Cardiac septum (tissue), 1 donor: ENCODE measurements around the gene HMCN1. TPM values are rescaled to one million over a fixed set of nuclear protein-coding genes. Genes with fewer than 3 reads are reported as not detected.

Experiments
- DNase-seq: peaks from one replicate; pipeline ENCODE4 v3.0.0-alpha.2; 2020; ENCODE audit warnings: low spot score
- intact Hi-C: fragments of 100-400 bp; cut with DNase I; formaldehyde crosslinking; loops from one replicate; pipeline ENCODE4 v1.14.0; 2022
- total RNA-seq: library from RNA; stranded (reverse); fragmentation: NEBNext Ultra II Directional; extraction: Animal tissue kit (Norgen Biotek cat#: 25700); gene quantifications from one replicate; pipeline ENCODE4 v1.2.1, GENCODE V29; 2021
- donor health status: DM: no; HTN: no; CAD: no.

The HMCN1 gene
- total RNA-seq, 1 donor from 2014 or later = 7.3 TPM

DNA sequence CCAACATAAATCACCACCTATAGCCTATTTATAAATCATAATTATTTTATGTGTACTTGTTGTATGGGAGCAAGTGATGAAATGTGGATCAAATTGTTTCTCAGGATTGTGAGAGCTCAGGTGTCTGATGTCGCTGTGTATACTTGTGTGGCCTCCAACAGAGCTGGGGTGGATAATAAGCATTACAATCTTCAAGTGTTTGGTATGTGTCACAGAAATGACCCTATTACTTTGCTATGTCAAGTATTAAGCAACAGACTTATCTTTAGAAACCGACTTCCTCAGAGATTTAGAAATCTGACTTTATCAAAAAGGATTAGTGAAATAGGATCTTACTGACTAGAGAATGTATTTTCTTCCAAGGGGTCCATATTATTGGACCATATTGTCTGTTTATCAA, 360.0 kb downstream of the HMCN1 start:
- DNase-seq = no peak

DNA sequence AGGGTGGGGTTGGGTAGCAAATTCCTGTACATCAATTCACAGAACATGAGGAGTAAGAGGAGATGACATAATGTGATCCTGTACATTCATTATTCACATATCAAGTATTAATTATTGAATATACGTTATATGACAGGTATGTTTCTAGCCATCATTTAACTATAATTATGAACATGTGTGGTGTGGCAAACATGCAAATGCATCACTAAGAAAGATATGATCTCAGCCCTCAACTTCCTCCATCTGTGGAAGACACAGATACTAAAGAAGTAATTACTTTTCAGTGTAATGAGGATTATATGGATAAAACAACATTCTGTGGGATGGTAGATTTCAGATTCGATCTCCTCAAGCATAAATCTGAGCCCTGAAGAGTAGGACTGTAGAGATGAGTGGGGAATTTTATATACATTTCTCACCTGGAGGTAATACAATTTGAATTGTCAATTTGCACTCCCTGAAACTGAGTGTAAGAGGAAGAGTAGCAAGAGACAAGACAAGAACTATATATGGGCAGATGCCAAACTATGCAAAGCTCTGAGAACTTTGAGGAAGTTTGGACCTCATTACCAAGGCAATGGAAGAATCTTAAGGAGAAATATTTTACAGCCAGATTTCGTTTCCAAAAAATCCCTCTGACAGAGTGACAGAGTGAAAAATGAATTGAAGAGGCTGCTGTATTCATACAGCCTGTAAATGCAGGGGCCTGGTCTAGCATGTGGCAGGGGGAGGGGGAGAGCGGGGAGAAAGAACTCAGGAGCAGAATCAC, 365.3 kb downstream of the HMCN1 start:
- DNase-seq = no peak
- intact Hi-C loops = loop anchor here (5.0 to 10.0 kb wide), 2 partner anchors 112 to 285 kb away; no protein-coding TSS in a partner anchor

More for the DNA sequence above, 360.0 kb downstream of the HMCN1 start:
- intact Hi-C loops = loop anchor here (5.0 kb wide), 1 partner anchor 87 kb away; no protein-coding TSS in a partner anchor

DNA sequence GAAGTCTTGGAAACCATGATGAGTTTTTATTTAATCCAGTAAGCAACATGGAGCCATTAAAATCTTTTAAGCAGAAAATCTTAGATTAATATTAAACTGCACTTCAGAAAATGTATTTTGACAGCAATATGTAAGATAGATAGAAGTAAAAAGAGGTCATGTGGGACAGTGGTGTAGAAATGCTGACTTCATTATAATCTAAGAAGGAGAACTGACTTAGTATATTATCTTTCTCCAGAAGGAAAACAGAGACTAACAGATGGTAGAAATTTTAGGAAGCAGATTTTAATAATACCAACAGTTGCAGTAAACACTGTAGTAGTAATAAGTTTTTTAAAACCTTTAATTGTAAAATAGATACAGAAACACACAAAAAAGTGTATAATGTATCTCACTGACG, 367.9 kb downstream of the HMCN1 start:
- intact Hi-C loops = loop anchor here (2.0 to 10.0 kb wide), 3 partner anchors 73 to 287 kb away; no protein-coding TSS in a partner anchor
- no peak for DNase-seq

DNA sequence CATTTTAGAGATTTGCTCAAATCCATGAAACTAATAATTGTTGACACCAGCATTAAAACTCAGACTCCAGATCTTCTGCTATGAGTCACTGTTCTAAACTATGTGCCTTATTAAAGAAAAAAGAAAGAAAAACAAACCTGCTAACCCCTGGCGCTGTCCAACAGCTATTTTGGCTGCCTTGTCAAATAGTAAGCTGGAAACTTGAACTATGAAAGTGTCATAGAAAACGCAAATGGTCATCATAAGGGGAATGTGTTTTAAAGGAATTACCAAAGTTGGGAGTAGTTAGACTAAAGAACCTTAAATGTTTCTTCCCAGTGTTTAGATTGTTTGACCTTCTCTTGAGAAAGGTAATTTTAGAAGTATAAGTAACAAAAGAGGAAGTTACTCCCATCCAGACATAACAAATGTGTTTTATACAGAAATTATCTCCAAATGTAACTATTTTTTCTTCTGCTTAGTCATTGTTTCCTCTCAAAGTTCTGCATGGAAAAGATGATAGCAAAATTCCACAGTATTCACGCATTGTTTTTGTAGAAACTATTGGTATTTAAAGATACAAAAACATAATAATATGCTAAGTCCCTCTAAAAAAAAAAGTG, 368.5 kb downstream of the HMCN1 start:
- intact Hi-C loops = loop anchor here (2.0 to 10.0 kb wide), 3 partner anchors 74 to 288 kb away; no protein-coding TSS in a partner anchor
- DNase-seq = no peak

DNA sequence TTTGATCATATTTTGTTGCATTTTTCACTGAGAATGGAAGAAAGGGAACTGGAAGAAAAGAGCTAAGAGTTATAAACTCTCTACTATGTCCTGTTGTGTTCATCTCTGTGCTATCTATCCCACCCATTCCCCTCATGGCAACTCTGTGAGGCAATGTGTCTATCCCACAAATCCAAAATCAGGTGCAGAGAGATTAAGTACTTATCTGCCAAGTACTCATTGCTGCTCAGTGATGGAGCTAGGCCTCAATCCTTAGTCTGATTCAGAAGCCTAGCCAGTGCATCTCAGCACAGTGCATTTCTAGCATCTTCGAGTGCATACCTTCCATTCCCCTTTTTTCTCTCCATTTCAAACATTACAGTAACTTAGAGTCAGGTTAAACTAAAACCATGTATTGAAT, 370.3 kb downstream of the HMCN1 start:
- intact Hi-C loops = loop anchor here (5.0 to 10.0 kb wide), 2 partner anchors 117 to 290 kb away; no protein-coding TSS in a partner anchor
- no peak for DNase-seq

DNA sequence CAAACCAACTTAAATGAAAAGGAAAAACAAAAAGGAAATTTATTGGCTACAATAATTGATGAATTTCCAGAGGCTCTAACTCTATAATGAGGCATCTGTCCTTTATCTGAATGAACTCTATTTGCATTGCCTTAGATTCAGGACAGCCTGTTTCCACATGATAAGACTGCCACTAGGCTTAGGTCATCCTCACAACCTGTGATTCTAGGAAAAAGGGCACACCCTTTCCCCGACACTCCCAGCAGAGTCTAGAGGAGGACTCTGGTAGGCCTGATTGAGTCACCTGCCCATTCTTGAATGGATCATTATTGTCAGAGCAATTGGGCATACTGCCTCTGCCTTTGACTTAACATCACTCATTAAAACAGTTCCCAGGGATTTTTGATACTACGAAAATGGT, 378.1 kb downstream of the HMCN1 start:
- DNase-seq = no peak
- intact Hi-C loops = no loop called here

DNA sequence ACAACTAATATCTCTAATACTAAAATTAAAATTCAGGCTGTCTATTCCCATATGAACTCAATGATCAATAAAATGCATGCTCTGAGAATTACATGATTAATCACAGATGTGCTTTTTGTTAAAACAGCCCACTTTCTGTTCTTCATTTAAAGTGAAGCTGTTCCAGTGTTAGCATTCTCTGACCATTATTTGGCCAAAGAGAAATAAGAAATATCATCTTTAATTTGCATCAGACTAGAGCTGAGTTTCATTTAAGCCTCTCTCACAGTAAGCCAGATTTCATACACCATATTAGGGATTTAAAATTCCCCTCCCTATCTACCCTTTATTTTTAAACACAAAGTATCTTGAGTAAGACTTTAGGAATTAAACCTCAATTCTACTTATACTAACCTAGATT, 379.3 kb downstream of the HMCN1 start:
- intact Hi-C loops = no loop called here

DNA sequence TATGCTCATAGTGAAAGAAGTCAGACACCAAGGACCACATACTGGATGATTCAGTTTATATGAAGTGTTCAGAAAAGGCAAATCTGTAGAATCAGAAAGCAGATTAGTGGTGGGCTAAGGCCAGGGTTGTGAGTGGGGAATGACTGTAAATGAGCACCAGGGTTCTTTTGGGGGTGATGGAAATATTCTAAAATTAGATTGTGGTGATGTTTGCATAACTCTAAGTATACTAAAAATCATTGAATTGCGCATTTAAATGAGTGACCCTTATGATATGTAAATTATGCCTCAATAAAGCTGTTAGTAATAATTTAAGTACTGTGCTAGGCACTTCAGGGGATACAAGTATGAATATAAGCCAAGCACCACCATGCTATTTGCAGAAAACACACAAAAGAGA, 384.5 kb downstream of the HMCN1 start:
- intact Hi-C loops = no loop called here
- no peak for DNase-seq

More for the DNA sequence above, 379.3 kb downstream of the HMCN1 start:
- no peak for DNase-seq

DNA sequence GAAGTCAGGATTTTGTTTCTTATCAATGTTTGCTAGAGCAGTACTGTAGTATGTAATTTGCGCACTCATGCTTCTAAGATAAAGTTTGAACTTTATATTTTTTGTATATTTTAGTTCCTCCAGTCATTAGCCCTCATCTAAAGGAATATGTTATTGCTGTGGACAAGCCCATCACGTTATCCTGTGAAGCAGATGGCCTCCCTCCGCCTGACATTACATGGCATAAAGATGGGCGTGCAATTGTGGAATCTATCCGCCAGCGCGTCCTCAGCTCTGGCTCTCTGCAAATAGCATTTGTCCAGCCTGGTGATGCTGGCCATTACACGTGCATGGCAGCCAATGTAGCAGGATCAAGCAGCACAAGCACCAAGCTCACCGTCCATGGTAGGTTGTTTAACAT, 388.6 kb downstream of the HMCN1 start:
- intact Hi-C loops = no loop called here
- no peak for DNase-seq

DNA sequence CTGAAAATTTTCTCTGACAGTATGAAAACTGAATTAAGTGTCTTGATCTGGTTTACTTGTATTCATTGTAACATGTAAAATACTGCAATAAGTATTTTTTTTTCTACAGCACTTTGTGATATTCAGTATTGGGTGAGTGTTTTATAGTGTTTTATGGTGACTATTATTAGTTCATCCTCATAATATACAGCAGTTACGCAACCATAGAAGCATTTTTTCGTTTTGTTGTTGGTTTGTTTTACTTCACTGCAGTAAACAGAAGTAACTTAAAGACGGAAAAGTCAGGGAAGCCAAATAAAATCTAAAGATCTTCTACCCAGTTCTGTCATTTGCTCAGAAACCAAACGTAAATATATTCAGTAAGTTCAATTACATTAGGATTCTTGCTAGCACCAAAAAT, 390.8 kb downstream of the HMCN1 start:
- DNase-seq = no peak
- intact Hi-C loops = no loop called here

DNA sequence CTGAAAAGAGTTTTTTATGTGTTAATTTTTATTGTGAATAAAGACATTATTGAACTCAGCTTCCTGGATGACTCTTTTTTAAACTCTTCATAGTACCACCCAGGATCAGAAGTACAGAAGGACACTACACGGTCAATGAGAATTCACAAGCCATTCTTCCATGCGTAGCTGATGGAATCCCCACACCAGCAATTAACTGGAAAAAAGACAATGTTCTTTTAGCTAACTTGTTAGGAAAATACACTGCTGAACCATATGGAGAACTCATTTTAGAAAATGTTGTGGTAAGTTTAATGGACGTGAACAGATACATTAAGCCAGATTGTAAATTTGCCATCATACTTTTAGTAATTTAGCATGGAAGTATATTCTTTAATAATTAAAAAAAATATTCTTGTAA, 391.3 kb downstream of the HMCN1 start:
- intact Hi-C loops = no loop called here
- no peak for DNase-seq

DNA sequence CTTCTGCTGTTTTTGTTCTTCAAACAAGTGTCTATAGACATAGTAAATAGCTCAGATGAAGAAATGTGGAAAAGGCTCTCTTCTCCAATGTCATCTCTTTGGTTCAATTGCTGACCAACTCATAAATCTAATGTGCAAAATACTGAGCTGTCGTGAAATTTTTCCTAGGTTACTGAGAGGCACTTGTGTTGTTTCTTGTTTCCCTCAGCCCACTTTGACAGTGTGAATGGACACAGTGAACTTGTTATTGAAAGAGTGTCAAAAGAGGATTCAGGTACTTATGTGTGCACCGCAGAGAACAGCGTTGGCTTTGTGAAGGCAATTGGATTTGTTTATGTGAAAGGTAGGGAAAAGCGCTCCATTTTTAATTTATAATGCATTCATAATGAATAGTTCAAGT, 395.6 kb downstream of the HMCN1 start:
- no peak for DNase-seq
- intact Hi-C loops = no loop called here

DNA sequence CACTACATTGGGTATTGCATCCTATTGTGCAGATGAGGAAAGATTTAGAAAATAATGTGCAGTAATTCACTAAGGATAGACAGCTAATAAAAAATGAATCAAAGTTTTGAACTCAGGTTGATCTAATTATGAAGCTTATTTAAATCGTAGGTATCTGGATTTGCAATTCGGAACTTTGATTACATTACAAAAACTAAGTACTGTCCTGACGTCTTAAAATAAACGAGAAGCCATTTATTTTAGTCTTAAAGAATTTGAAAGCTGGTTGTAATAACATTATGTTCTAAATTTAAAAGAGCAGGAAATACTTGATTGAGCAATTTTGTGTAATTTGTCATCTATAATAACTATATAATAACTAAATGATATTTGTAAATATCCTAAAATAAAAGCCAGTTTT, 404.9 kb downstream of the HMCN1 start:
- intact Hi-C loops = no loop called here
- DNase-seq = no peak

DNA sequence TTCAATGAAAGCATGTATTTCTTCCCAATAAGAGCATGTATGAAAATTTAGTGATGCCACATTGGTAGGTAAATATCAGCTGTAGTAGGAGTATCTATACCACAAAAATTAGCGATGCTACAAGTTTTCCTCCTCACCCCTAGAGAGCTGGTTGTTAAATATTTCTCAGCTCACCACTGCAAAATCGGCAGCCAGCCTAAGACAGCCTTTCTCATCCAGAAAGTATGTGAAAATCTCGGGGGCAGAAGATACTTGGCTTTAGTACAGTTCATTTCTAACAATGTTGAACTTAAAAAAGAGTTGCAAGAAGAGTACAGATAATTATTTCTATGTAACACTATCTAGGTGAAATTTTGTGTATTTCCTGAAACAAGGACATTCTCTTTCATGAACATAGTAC, 405.5 kb downstream of the HMCN1 start:
- intact Hi-C loops = no loop called here
- no peak for DNase-seq

DNA sequence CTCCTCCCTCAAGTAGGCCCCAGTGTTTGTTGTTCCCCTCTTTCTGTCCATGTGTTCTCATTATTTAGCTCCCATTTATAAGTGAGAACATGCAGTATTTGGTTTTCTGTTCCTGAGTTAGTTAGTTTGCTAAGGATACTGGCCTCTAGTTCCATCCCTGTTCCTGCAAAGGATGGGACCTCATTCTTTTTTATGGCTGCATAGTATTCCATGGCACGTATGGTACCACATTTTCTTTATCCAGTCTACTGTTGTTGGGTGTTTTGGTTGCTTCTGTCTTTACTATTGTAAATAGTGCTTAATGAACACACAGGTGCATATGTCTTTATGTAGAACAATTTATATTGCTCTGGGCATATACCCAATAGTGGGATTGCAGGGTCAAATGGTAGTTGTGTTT, 408.0 kb downstream of the HMCN1 start:
- no peak for DNase-seq
- intact Hi-C loops = no loop called here

DNA sequence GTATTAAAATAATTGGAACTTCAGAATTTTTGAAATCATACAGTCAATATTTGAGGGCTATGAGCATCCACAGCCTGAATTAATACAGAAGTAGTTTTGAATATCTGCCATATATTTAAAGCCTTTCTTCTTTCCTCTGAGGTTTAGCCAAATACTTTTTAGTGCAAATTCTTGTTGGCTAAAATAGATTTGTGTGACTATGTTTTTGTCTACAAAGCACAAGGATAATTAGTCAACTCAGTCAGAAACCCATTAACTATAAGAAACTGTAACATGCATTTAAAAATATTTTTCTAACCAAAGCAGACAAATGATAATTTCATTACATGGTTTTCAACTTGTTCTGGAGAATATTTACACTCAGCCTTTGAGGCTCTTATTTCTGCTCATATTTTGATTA, 408.7 kb downstream of the HMCN1 start:
- intact Hi-C loops = no loop called here
- DNase-seq = no peak

DNA sequence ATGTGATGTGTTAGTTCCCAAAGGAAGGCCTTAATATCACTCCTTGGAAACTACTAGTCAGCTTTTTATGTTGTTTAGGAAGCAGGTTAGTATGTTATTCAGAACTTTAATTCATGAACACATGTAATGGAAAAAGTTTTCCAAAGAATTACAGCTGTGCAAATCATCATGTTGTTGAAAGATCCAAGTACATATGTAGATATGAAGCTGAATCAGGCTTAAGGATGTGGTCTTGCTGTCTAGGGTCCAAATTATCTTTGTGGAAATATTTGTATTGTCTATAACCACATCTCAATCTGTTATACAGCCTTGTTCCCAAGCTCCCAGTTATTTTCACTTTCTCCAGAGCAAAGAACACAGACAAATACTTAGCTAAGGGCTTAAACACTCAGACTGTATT, 409.3 kb downstream of the HMCN1 start:
- no peak for DNase-seq
- intact Hi-C loops = no loop called here

DNA sequence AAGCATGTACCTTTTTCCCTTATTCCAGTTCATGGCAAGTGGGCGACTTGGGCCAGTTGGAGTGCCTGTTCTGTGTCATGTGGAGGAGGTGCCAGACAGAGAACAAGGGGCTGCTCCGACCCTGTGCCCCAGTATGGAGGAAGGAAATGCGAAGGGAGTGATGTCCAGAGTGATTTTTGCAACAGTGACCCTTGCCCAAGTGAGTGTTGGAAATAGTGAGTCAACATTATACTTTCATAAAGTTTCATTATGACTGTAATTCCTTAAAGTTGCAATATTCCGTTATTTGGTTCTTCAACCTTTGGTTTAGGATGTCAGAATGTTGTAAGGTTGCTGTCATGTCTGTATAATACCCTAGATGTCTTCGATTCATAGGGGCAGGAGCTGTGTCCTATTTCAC, 410.3 kb downstream of the HMCN1 start:
- intact Hi-C loops = no loop called here
- DNase-seq = no peak

DNA sequence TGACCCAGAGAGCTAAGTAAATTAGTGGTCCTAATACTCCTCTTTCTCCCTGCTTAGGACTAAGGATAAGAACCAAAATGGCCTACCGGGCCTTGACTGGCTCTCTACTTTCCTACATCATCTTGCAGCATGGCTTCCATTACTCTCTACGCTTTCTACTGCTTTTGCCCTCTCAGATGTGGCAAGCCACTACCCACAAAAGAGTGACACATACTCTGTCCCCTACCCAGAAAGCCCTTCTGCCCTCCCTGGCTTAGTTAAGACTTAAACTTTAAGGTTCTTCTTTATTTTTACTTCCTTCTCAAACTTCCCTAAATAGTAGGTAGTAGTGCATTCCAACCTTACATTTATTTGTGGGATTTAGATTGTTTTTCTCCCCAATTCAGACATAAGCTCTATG, 412.8 kb downstream of the HMCN1 start:
- intact Hi-C loops = no loop called here
- DNase-seq = no peak

DNA sequence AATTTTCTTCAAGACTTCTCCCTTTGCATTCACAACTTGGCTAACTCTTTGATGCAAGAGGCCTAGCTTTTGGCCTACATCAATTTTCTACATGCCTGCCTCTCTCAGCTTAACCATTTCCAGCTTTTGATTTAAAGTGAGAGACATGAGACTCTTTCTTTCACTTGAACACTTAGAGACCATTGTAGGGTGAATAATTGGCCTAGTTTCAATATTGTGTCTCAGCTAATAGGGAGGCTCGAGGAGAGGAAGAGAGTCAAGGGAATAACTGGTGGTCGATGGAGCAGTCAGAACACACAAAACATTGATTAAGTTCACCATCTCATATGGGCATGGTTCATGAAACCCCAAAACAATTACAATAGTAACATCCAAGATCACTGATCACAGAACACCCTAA, 415.4 kb downstream of the HMCN1 start:
- DNase-seq = no peak
- intact Hi-C loops = no loop called here

DNA sequence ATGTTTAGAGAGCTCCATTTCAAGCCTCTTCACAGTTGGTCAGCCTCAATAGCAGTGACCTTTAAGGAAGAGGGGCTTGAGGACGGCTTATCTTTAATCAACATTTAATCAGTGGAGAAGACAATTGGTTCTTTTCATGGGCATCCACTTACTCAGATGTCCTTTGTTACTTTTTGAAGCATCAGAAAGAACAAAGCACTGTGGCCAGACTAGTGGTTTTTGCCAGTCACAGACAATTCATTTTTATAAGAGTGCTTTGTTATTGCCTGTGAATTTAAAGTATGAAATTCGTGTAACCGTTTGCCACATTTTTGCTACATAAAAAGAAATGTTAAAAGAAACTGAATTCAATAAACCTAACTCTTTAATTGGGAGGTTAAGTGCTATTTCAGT, 418.0 kb downstream of the HMCN1 start:
- DNase-seq = no peak
- intact Hi-C loops = no loop called here
